Stimulated activated CD4-positive, alpha-beta T cell treated with anti-CD3 and anti-CD28 coated beads, Interleukin-2, amount 100 ng/mL, for 4 hours (primary cell): ENCODE data around the gene MT1H.

Experiments used
- DNase-seq: peaks from one replicate; pipeline ENCODE4 v3.0.0-alpha.2; 2020; ENCODE audit warnings: low read depth

Gene MT1H

GRCh38 chr16:56636616-56637413 is 32.8 kb upstream of the MT1H start:
- no peak for DNase-seq

GRCh38 chr16:56637814-56638750 is 31.5 kb upstream of the MT1H start, which contains the start of gene MT1A:
MT1A (plus strand) TSS chr16:56638666; CDS start chr16:56638739, 73 bp downstream.
- DNase-seq, result no peak

- no peak for DNase-seq
Measured at GRCh38 chr16:56639045-56639444, 30.6 kb upstream of the MT1H start.

GRCh38 chr16:56640076-56640475 is 29.5 kb upstream of the MT1H start:
- DNase-seq, result no peak

GRCh38 chr16:56641166-56641565 is 28.4 kb upstream of the MT1H start:
- no peak for DNase-seq

- DNase-seq, result peak; percentile 50
Measured at GRCh38 chr16:56643080-56643778, 26.4 kb upstream of the MT1H start.

- DNase-seq, result no peak
Measured at GRCh38 chr16:56643833-56644232, 25.8 kb upstream of the MT1H start.

- no peak for DNase-seq
Measured at GRCh38 chr16:56645311-56645710, 24.3 kb upstream of the MT1H start.

- no peak for DNase-seq
Measured at GRCh38 chr16:56645838-56646237, 23.8 kb upstream of the MT1H start.

- no peak for DNase-seq
Measured at GRCh38 chr16:56647641-56648431, 21.8 kb upstream of the MT1H start.

- no peak for DNase-seq
Measured at GRCh38 chr16:56649271-56649670, 20.3 kb upstream of the MT1H start.

GRCh38 chr16:56649820-56650219 is 19.8 kb upstream of the MT1H start:
- no peak for DNase-seq

GRCh38 chr16:56651586-56651985 is 18.0 kb upstream of the MT1H start, which contains the start of gene MT1B:
MT1B (plus strand) TSS chr16:56651886; CDS start chr16:56651954, 68 bp downstream.
- DNase-seq, result no peak

GRCh38 chr16:56652600-56652999 is 17.0 kb upstream of the MT1H start:
- no peak for DNase-seq

- DNase-seq, result no peak
Measured at GRCh38 chr16:56653218-56653617, 16.4 kb upstream of the MT1H start.

- DNase-seq, result peak; percentile 44
Measured at GRCh38 chr16:56657555-56658326, 11.9 kb upstream of the MT1H start, which contains the start of gene MT1F. MT1F (plus strand) TSS chr16:56657959; CDS start chr16:56658059, 100 bp downstream.

- no peak for DNase-seq
Measured at GRCh38 chr16:56658327-56658875, 11.2 kb upstream of the MT1H start.

GRCh38 chr16:56662357-56663354 is 7.0 kb upstream of the MT1H start:
- no peak for DNase-seq

- no peak for DNase-seq
Measured at GRCh38 chr16:56664506-56664905, 5.1 kb upstream of the MT1H start.
